ENCODE results near the gene CALM3.

GRCh38 chr19:46606681-46607447 lies 5.7 kb downstream of the CALM3 start:
- TF ChIP-seq CTCF (IDR thresholded peaks at IDR 0.05; ENCODE audit: poor library complexity): no peak
- no peak for TF ChIP-seq EZH2phosphoT487 (IDR thresholded peaks at IDR 0.05; ENCODE audit: low read depth, severe bottlenecking, unreplicated experiment)
- TF ChIP-seq EZH2 (IDR thresholded peaks at IDR 0.05; ENCODE audit: borderline replicate concordance): no peak
